BLaER1 treated with 17β-estradiol and CSF1 and Interleukin-3, amounts not matched to agents 10 nM and 100 nM (cell line): ENCODE results near the gene LRBA.

Experiments
- H3K27ac ChIP-seq, 11 experiments: shearing (Covaris generic); formaldehyde crosslinking; 2 replicates each; pipeline ENCODE4 v1.8.1; 2022
- H3K27me3 ChIP-seq, 11 experiments: shearing (Covaris generic); formaldehyde crosslinking; 2 replicates each; pipeline ENCODE4 v1.8.1; 2022
- H3K36me3 ChIP-seq, 11 experiments: shearing (Covaris generic); formaldehyde crosslinking; 2 replicates each; pipeline ENCODE4 v1.8.1; 2022
- H3K4me1 ChIP-seq, 10 experiments: shearing (Covaris generic); formaldehyde crosslinking; 2 replicates each; pipeline ENCODE4 v1.8.1; 2022
- H3K4me2 ChIP-seq, 11 experiments: shearing (Covaris generic); formaldehyde crosslinking; 2 replicates each; pipeline ENCODE4 v1.8.1; 2022
- H3K4me3 ChIP-seq, 10 experiments: shearing (Covaris generic); formaldehyde crosslinking; 2 replicates each; pipeline ENCODE4 v1.8.1; 2022
- H3K9ac ChIP-seq, 11 experiments: shearing (Covaris generic); formaldehyde crosslinking; 2 replicates each; pipeline ENCODE4 v1.8.1; 2022
- H3K9me3 ChIP-seq, 11 experiments: shearing (Covaris generic); formaldehyde crosslinking; replicated peaks in 1 of 11; 2 replicates each; pipeline ENCODE4 v1.8.1; 2022
- H4K20me1 ChIP-seq, 11 experiments: shearing (Covaris generic); formaldehyde crosslinking; 2 replicates each; pipeline ENCODE4 v1.8.1; 2022
- Cebpa-rat ChIP-seq, 11 experiments: shearing (Covaris generic); IDR thresholded peaks; 2 replicates each; pipeline ENCODE4 v1.8.1; 2022

Gene LRBA

DNA sequence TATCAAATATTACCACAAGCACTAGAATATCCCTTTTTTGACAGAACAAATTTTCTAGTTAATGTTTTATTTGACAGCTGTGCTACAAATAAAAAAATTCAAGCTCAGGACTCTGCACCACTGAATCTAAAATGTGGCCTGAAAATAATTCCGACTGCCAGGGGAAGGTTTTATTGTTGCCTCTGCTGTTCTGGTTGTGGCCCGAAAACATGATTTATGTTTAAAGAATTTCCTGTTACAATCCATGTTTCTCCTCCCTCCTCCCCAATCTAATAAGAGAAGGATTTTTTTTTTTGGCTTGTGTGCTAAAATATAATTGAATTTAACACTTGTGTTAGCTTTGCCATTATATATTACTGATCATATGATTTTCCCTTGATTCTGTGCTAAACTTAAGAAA is 709.1 kb downstream of the LRBA start:
- no peak overlapping the region for H3K27ac ChIP-seq

DNA sequence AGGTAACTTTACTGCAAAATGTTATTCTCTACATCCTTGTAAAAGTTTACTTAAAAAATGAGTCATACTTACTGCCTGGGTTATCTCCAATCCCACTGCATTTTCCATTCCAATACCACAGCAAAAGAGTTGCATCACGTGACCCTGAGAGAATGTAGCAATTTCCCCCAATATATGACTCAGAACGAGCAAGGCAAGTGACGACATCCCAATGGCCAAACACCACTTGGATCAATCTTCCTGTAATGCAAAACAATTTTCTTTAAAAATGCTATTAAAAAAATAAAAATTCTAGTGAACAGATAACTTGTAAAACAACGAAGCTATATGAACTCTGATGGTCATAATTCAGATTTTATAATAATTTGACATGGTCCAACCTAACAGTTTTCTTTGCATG is 712.5 kb downstream of the LRBA start:
- Histone ChIP-seq H4K20me1 (no peaks in the 10 kb centered on the region), H3K4me3 (0 out of 20 replicates have a peak overlapping the region, but pooled peaks of 1 of the 10 experiments have one; percentile 27), H3K9me3 (peaks cover 0 to 10% (median 0%) of the 10 kb centered on the region in 11 experiments; a peak in 4 of 22 replicates), H3K27me3 (no peaks in the 10 kb centered on the region), H3K36me3 (no peaks in the 10 kb centered on the region), H3K27ac (peak overlapping the region in 5 of 11 experiments; percentile 7 to 52 (median 38); a peak in 8 of 22 replicates), H3K4me1 (peaks cover 0 to 18% (median 3%) of the 10 kb centered on the region in 10 experiments; a peak in 8 of 20 replicates), H3K4me2 (peak overlapping the region in 7 of 11 experiments; percentile 29 to 68 (median 45); a peak in 10 of 22 replicates), H3K9ac (no peak overlapping the region)
- peak in 7 of 11 experiments; percentile 28 to 75 (median 55); a peak in 7 of 22 replicates for TF ChIP-seq Cebpa-rat (IDR thresholded peaks at IDR 0.05)

More for the DNA sequence above, 709.1 kb downstream of the LRBA start:
- TF ChIP-seq Cebpa-rat (IDR thresholded peaks at IDR 0.05) = no peak
- Histone ChIP-seq H3K36me3 (peaks cover 0 to 3% (median 0%) of the 10 kb centered on the region in 11 experiments; a peak in 2 of 22 replicates), H3K4me2 (no peak overlapping the region), H3K27me3 (no peaks in the 10 kb centered on the region), H3K4me3 (no peak overlapping the region), H3K9me3 (peaks cover 0 to 10% (median 0%) of the 10 kb centered on the region in 11 experiments; a peak in 4 of 22 replicates), H3K9ac (no peak overlapping the region), H3K4me1 (peaks cover 0 to 18% (median 3%) of the 10 kb centered on the region in 10 experiments; a peak in 8 of 20 replicates), H4K20me1 (no peaks in the 10 kb centered on the region)

DNA sequence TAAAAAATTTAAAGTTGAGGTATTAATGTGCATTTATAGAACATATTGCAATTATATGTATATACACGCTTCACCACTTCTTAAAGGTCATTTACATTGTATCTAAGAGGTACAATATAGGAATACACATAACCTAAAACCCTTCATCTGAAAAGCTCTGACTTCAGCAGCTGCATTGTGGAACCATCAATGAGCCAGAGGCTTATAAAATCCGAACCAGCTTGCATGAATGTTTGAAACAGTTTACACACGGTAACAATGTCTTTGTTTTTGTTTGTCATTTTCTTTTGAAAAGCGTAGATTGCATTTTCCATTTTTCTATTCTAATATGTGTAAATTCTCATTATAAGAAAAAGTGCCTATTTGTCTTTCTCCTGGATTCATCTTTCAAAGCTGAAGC is 715.3 kb downstream of the LRBA start:
- H4K20me1 ChIP-seq = no peaks in the 10 kb centered on the region
- H3K27ac ChIP-seq = no peak overlapping the region
- no peaks in the 10 kb centered on the region for H3K36me3 ChIP-seq
- H3K9ac ChIP-seq = no peak overlapping the region
- no peaks in the 10 kb centered on the region for H3K27me3 ChIP-seq
- TF ChIP-seq Cebpa-rat (IDR thresholded peaks at IDR 0.05) = no peak
- H3K4me1 ChIP-seq = peaks cover 0 to 18% (median 3%) of the 10 kb centered on the region in 10 experiments; a peak in 8 of 20 replicates
- no peak overlapping the region for H3K4me2 ChIP-seq
- H3K9me3 ChIP-seq = peaks cover 0 to 10% (median 0%) of the 10 kb centered on the region in 11 experiments; a peak in 4 of 22 replicates
- no peak overlapping the region for H3K4me3 ChIP-seq

GRCh38 chr4:150297861-150298474 is 717.1 kb downstream of the LRBA start:
- Histone ChIP-seq H4K20me1 (no peaks in the 10 kb centered on the region), H3K27ac (no peak overlapping the region), H3K9me3 (peaks cover 0 to under 1% (median 0%) of the 10 kb centered on the region in 11 experiments; a peak in 1 of 22 replicates), H3K4me2 (no peak overlapping the region), H3K4me3 (no peak overlapping the region), H3K4me1 (peaks cover 0 to 16% (median 3%) of the 10 kb centered on the region in 10 experiments; a peak in 8 of 20 replicates), H3K27me3 (no peaks in the 10 kb centered on the region), H3K36me3 (no peaks in the 10 kb centered on the region), H3K9ac (no peak overlapping the region)
- TF ChIP-seq Cebpa-rat (IDR thresholded peaks at IDR 0.05) = no peak

- H3K9ac ChIP-seq = no peak overlapping the region
- H3K4me1 ChIP-seq = peaks cover 0 to 17% (median 13%) of the 10 kb centered on the region in 10 experiments; a peak in 13 of 20 replicates
- H3K9me3 ChIP-seq = peaks cover 0 to 8% (median 4%) of the 10 kb centered on the region in 11 experiments; a peak in 5 of 22 replicates
- no peak for TF ChIP-seq Cebpa-rat (IDR thresholded peaks at IDR 0.05)
- peak overlapping the region in 1 of 11 experiments; percentile 45; a peak in 1 of 22 replicates for H3K4me2 ChIP-seq
- no peaks in the 10 kb centered on the region for H4K20me1 ChIP-seq
- H3K27ac ChIP-seq = peak overlapping the region in 2 of 11 experiments; percentile 47 to 65; a peak in 2 of 22 replicates
- no peak overlapping the region for H3K4me3 ChIP-seq
- 0 out of 22 replicates have a peak, but pooled peaks cover 0 to 4% (median 0%) of the 10 kb centered on the region in 11 experiments for H3K36me3 ChIP-seq
- H3K27me3 ChIP-seq = no peaks in the 10 kb centered on the region
These were observed 725.2 kb downstream of the LRBA start for GRCh38 chr4:150289881-150290280.

DNA sequence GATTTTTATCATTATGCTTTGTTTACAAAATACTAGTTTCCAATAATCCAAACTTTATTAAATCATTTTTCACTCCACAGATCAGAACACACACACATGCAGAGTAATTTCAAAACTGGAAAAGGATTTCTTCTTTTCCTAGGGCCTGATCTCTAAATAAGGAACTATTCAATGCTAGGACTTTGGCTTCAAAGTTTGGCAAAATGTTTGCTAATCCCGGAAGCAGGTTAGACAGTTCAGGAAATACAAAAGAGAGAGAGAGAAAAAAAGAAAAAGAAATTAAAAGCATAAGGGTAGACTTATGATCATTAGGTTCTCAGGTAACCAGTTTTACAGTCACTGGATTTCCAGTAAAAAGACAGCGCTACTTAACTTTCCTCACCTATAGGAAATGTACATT is 725.9 kb downstream of the LRBA start:
- Histone ChIP-seq H3K27me3 (no peaks in the 10 kb centered on the region), H3K4me3 (no peak overlapping the region), H3K4me1 (peaks cover 0 to 17% (median 13%) of the 10 kb centered on the region in 10 experiments; a peak in 13 of 20 replicates), H3K9ac (no peak overlapping the region; a peak in 1 of 22 replicates), H3K4me2 (peak overlapping the region in 7 of 11 experiments; percentile 21 to 59 (median 34); a peak in 12 of 22 replicates), H3K27ac (peak overlapping the region in 4 of 11 experiments; percentile 1 to 65 (median 40); a peak in 6 of 22 replicates), H4K20me1 (no peaks in the 10 kb centered on the region), H3K36me3 (0 out of 22 replicates have a peak, but pooled peaks cover 0 to 4% (median 0%) of the 10 kb centered on the region in 11 experiments), H3K9me3 (peaks cover 0 to 8% (median 4%) of the 10 kb centered on the region in 11 experiments; a peak in 5 of 22 replicates)
- TF ChIP-seq Cebpa-rat (IDR thresholded peaks at IDR 0.05) = no peak

DNA sequence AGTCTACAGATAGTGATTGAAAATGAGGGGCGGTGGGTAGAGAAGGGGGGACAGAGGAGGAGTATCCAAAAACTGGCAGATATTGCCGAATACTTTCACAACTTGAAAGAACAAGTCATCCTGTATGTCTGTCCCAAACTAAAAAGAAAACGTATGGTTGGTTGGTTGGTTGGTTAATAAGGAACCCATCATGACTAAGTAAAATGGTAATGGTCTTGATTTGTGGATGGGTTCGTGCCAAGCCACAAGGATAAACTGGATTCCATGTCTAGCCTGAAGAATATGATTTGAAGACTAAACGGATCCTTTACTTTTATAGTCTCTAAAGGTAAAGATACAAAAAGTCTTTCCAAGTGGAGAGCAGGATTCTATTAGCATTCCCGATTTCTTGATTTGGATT is 728.4 kb downstream of the LRBA start:
- H3K27me3 ChIP-seq = no peaks in the 10 kb centered on the region
- peaks cover 0 to 34% (median 28%) of the 10 kb centered on the region in 10 experiments; a peak in 17 of 20 replicates for H3K4me1 ChIP-seq
- H3K4me2 ChIP-seq = no peak overlapping the region
- no peaks in the 10 kb centered on the region for H4K20me1 ChIP-seq
- H3K36me3 ChIP-seq = 0 out of 22 replicates have a peak, but pooled peaks cover 0 to 4% (median 0%) of the 10 kb centered on the region in 11 experiments
- no peak overlapping the region for H3K9ac ChIP-seq
- H3K4me3 ChIP-seq = no peak overlapping the region
- H3K27ac ChIP-seq = no peak overlapping the region
- H3K9me3 ChIP-seq = no peaks in the 10 kb centered on the region; a peak in 1 of 22 replicates
- no peak for TF ChIP-seq Cebpa-rat (IDR thresholded peaks at IDR 0.05)

DNA sequence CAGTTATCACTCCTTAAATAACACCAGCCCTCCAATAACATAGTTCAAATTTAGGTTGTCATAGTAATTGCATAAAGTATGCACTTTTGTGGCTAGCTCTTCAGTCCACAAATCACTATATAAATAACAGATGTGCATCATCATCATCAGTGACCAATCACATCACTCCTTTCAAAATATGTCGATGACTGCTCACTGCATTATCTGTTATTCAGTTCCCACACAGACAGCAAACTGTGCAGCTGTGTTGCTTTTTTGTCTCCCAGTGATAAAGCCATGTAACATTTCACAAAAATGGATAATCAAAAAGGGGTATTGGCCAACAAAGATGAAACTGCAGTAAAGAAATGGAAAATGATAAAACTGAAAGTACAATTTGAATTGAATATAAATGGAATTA is 731.4 kb downstream of the LRBA start:
- H3K4me3 ChIP-seq = no peak overlapping the region
- 0 out of 22 replicates have a peak, but pooled peaks cover 0 to 4% (median 0%) of the 10 kb centered on the region in 11 experiments for H3K36me3 ChIP-seq
- peaks cover 12 to 49% (median 44%) of the 10 kb centered on the region in 10 experiments for H3K4me1 ChIP-seq
- no peaks in the 10 kb centered on the region for H3K27me3 ChIP-seq
- no peak overlapping the region for H3K9ac ChIP-seq
- H3K9me3 ChIP-seq = no peaks in the 10 kb centered on the region
- no peaks in the 10 kb centered on the region for H4K20me1 ChIP-seq
- no peak for TF ChIP-seq Cebpa-rat (IDR thresholded peaks at IDR 0.05)
- H3K27ac ChIP-seq = no peak overlapping the region
- no peak overlapping the region for H3K4me2 ChIP-seq

DNA sequence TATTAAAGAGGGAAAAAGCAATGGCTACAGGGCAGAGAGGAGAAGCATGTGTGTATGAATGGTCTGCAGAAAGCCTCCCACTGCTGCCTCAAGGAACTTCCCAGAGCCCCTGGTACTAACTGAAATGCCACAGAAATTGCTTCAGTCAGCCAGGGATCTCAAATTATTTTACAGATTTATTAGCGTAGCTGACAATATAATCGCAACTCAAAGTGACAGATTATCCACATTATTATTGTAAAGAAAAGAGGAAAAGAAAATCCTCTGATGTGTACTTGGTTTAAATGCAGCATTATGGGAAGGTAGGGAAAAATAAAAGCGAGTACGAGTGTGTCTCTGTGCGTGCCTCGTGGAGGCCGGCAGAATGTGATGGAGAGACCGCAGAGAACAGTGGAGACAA is 734.1 kb downstream of the LRBA start:
- H3K4me2 ChIP-seq = peak overlapping the region; percentile 38 to 89 (median 76)
- peaks cover 12 to 51% (median 45%) of the 10 kb centered on the region in 10 experiments for H3K4me1 ChIP-seq
- H3K9me3 ChIP-seq = peaks cover 0 to 4% (median 0%) of the 10 kb centered on the region in 11 experiments; a peak in 3 of 22 replicates
- no peak overlapping the region for H3K9ac ChIP-seq
- H3K27ac ChIP-seq = peak overlapping the region in 2 of 11 experiments; percentile 4 to 26; a peak in 2 of 22 replicates
- 0 out of 22 replicates have a peak, but pooled peaks cover 0 to 6% (median 0%) of the 10 kb centered on the region in 11 experiments for H3K36me3 ChIP-seq
- no peak overlapping the region for H3K4me3 ChIP-seq
- no peaks in the 10 kb centered on the region for H4K20me1 ChIP-seq
- TF ChIP-seq Cebpa-rat (IDR thresholded peaks at IDR 0.05) = no peak
- no peaks in the 10 kb centered on the region for H3K27me3 ChIP-seq
